HepG2 (cell line): ENCODE data around the gene NOX3. TPM values are rescaled to one million over a fixed set of nuclear protein-coding genes. Genes with fewer than 3 reads are reported as not detected.

Experiments used
- FOXA1 ChIP-seq, 2 experiments: fragments of 450-650 bp in 1 of 2; sonication (generic) in 1 of 2; formaldehyde crosslinking in 1 of 2; IDR thresholded peaks; 2 replicates each; pipeline versions ENCODE4 v1.4.0 to v1.6.1; 2016 to 2020; ENCODE audit warnings: missing genetic modification reagents in 1 of 2
- HDAC6 ChIP-seq: fragments of 200-600 bp; sonication (generic); IDR thresholded peaks from 2 replicates; pipeline ENCODE4 v1.7.0; 2017; ENCODE audit warnings: mild to moderate bottlenecking, antibody characterized with exemption, low read length, low read depth
- HOXD1 ChIP-seq: sonication (generic); formaldehyde crosslinking; IDR thresholded peaks from 2 replicates; pipeline ENCODE4 v1.5.0; 2020; ENCODE audit warnings: missing genetic modification reagents
- ONECUT2 ChIP-seq: sonication (generic); formaldehyde crosslinking; IDR thresholded peaks from 2 replicates; pipeline ENCODE4 v1.4.0; 2020; ENCODE audit warnings: missing genetic modification reagents
- PRMT3 ChIP-seq: sonication (generic); formaldehyde crosslinking; IDR thresholded peaks from 2 replicates; pipeline ENCODE4 v1.8.1; 2022; ENCODE audit warnings: low read depth, mild to moderate bottlenecking, moderate library complexity, missing genetic modification reagents, borderline replicate concordance
- RBM39 ChIP-seq: fragments of 200-400 bp; formaldehyde crosslinking; IDR thresholded peaks from one replicate; pipeline ENCODE4 v1.6.1; 2018; ENCODE audit warnings: antibody characterized with exemption, mild to moderate bottlenecking, low read depth, low read length; ENCODE audit not compliant: poor library complexity, severe bottlenecking
- ZBTB7B ChIP-seq: sonication (generic); formaldehyde crosslinking; IDR thresholded peaks from 2 replicates; pipeline ENCODE4 v1.4.0; 2020; ENCODE audit warnings: missing genetic modification reagents
- ZMYM2 ChIP-seq: sonication (generic); formaldehyde crosslinking; IDR thresholded peaks from 2 replicates; pipeline ENCODE4 v1.8.0; 2022; ENCODE audit warnings: mild to moderate bottlenecking, missing genetic modification reagents
- ZNF570 ChIP-seq: sonication (generic); formaldehyde crosslinking; IDR thresholded peaks from 2 replicates; pipeline ENCODE4 v1.4.0; 2020; ENCODE audit warnings: mild to moderate bottlenecking, missing genetic modification reagents, borderline replicate concordance
- polyA plus RNA-seq, 8 experiments: library from polyadenylated mRNA; depleted of rRNA in 3 of 8; stranded (reverse) in 7 of 8; unstranded in 1 of 8; fragments of >200 nt; fragmentation: Illumina TruSeq in 4 of 8; extraction: Trizol in 4 of 8; gene quantifications; 2 replicates each; pipeline versions ENCODE4 v1.2.1 to v1.2.3, GENCODE V29; 2011 to 2016; ENCODE audit warnings: low read depth in 4 of 8, missing spikeins in 1 of 8, mixed read lengths in 1 of 8; ENCODE audit not compliant: insufficient read depth in 1 of 8
- total RNA-seq, 5 experiments: library from RNA; depleted of rRNA; stranded (reverse); fragments of >200 nt; fragmentation: Illumina TruSeq; extraction: Trizol; gene quantifications; 2 replicates each; pipeline ENCODE4 v1.2.3, GENCODE V29; 2016; ENCODE audit warnings: low read depth in 1 of 5
- TF ChIP-seq, protein P1 (sequence below): sonication (generic); formaldehyde crosslinking; conservative IDR thresholded peaks from 2 replicates; pipeline ENCODE4 v1.4.0; 2020; ENCODE audit warnings: missing genetic modification reagents
- TF ChIP-seq, protein P2 (sequence below): sonication (generic); formaldehyde crosslinking; IDR thresholded peaks from 2 replicates; pipeline ENCODE4 v1.4.0; 2020; ENCODE audit warnings: mild to moderate bottlenecking, missing genetic modification reagents
- TF ChIP-seq, protein P3 (sequence below): sonication (generic); formaldehyde crosslinking; IDR thresholded peaks from 2 replicates; pipeline ENCODE4 v1.4.0; 2020; ENCODE audit warnings: mild to moderate bottlenecking, missing genetic modification reagents
- TF ChIP-seq, protein P4 (sequence below): sonication (generic); formaldehyde crosslinking; IDR thresholded peaks from 2 replicates; pipeline ENCODE4 v1.8.0; 2022; ENCODE audit warnings: missing genetic modification reagents, low read depth, mild to moderate bottlenecking, borderline replicate concordance
- TF ChIP-seq, protein P5 (sequence below): sonication (generic); formaldehyde crosslinking; IDR thresholded peaks from 2 replicates; pipeline ENCODE4 v1.4.0; 2020; ENCODE audit warnings: mild to moderate bottlenecking, missing genetic modification reagents

NOX3 gene
- total and polyA plus RNA-seq, 2 of the 13 experiments (the other 11 are each of a cell fraction or from before 2014, with no cell fraction given): 0.09 to 0.18 TPM

DNA sequence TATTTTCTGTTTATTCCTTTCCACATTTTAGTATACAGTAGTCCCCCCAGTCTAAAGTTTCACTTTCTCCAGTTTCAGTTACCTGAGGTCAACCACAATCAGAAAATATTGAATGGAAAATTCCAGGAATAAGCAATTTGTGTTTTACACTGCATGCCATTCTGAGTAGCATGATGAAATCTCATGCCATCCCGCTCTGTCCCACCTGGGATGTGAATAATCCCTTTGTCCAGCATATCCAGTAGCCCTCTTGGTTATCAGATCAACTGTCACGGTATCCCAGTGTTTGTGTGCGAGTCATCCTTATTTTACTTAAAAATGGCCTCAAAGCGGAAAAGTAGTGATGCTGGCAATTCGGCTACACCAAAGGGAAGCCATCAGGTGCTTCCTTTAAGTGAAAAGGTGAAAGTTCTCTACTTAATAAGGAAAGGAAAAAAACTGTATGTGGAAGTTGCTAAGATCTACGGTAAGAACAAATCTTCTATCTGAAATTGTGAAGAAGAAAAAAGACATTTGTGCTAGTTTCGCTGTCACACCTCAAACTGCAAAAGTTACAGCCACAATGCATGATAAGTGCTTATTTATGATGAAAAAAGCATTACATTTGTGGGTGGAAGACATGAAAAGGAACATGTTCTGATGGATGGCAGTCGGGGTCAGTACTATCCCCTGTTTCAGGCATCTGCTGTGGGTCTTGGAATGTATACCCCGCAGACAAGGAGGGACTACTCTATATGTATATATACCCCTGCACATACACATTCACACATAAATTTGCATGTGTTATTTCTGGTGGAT lies 11.3 kb downstream of the NOX3 start (continued):
- TF ChIP-seq, protein P1, sequence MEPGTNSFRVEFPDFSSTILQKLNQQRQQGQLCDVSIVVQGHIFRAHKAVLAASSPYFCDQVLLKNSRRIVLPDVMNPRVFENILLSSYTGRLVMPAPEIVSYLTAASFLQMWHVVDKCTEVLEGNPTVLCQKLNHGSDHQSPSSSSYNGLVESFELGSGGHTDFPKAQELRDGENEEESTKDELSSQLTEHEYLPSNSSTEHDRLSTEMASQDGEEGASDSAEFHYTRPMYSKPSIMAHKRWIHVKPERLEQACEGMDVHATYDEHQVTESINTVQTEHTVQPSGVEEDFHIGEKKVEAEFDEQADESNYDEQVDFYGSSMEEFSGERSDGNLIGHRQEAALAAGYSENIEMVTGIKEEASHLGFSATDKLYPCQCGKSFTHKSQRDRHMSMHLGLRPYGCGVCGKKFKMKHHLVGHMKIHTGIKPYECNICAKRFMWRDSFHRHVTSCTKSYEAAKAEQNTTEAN: peak; percentile 85; the same call in 1 of the 2 replicates
- TF ChIP-seq HDAC6: no peak
- peak; percentile 70 for TF ChIP-seq ONECUT2 (CRISPR knock-in tag)
- TF ChIP-seq RBM39: no peak
- TF ChIP-seq, protein P2, sequence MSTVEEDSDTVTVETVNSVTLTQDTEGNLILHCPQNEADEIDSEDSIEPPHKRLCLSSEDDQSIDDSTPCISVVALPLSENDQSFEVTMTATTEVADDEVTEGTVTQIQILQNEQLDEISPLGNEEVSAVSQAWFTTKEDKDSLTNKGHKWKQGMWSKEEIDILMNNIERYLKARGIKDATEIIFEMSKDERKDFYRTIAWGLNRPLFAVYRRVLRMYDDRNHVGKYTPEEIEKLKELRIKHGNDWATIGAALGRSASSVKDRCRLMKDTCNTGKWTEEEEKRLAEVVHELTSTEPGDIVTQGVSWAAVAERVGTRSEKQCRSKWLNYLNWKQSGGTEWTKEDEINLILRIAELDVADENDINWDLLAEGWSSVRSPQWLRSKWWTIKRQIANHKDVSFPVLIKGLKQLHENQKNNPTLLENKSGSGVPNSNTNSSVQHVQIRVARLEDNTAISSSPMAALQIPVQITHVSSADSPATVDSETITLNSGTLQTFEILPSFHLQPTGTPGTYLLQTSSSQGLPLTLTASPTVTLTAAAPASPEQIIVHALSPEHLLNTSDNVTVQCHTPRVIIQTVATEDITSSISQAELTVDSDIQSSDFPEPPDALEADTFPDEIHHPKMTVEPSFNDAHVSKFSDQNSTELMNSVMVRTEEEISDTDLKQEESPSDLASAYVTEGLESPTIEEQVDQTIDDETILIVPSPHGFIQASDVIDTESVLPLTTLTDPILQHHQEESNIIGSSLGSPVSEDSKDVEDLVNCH (CRISPR knock-in tag): no peak
- no peak for TF ChIP-seq HOXD1 (CRISPR knock-in tag)
- peak; percentile 84 for TF ChIP-seq ZBTB7B
- TF ChIP-seq ZMYM2 (CRISPR knock-in tag): no peak
- no peak for TF ChIP-seq FOXA1 (IDR thresholded peaks at IDR 0.05)
- TF ChIP-seq FOXA1 (CRISPR knock-in tag; IDR thresholded peaks at IDR 0.05): peak; percentile 60
- TF ChIP-seq, protein P3, sequence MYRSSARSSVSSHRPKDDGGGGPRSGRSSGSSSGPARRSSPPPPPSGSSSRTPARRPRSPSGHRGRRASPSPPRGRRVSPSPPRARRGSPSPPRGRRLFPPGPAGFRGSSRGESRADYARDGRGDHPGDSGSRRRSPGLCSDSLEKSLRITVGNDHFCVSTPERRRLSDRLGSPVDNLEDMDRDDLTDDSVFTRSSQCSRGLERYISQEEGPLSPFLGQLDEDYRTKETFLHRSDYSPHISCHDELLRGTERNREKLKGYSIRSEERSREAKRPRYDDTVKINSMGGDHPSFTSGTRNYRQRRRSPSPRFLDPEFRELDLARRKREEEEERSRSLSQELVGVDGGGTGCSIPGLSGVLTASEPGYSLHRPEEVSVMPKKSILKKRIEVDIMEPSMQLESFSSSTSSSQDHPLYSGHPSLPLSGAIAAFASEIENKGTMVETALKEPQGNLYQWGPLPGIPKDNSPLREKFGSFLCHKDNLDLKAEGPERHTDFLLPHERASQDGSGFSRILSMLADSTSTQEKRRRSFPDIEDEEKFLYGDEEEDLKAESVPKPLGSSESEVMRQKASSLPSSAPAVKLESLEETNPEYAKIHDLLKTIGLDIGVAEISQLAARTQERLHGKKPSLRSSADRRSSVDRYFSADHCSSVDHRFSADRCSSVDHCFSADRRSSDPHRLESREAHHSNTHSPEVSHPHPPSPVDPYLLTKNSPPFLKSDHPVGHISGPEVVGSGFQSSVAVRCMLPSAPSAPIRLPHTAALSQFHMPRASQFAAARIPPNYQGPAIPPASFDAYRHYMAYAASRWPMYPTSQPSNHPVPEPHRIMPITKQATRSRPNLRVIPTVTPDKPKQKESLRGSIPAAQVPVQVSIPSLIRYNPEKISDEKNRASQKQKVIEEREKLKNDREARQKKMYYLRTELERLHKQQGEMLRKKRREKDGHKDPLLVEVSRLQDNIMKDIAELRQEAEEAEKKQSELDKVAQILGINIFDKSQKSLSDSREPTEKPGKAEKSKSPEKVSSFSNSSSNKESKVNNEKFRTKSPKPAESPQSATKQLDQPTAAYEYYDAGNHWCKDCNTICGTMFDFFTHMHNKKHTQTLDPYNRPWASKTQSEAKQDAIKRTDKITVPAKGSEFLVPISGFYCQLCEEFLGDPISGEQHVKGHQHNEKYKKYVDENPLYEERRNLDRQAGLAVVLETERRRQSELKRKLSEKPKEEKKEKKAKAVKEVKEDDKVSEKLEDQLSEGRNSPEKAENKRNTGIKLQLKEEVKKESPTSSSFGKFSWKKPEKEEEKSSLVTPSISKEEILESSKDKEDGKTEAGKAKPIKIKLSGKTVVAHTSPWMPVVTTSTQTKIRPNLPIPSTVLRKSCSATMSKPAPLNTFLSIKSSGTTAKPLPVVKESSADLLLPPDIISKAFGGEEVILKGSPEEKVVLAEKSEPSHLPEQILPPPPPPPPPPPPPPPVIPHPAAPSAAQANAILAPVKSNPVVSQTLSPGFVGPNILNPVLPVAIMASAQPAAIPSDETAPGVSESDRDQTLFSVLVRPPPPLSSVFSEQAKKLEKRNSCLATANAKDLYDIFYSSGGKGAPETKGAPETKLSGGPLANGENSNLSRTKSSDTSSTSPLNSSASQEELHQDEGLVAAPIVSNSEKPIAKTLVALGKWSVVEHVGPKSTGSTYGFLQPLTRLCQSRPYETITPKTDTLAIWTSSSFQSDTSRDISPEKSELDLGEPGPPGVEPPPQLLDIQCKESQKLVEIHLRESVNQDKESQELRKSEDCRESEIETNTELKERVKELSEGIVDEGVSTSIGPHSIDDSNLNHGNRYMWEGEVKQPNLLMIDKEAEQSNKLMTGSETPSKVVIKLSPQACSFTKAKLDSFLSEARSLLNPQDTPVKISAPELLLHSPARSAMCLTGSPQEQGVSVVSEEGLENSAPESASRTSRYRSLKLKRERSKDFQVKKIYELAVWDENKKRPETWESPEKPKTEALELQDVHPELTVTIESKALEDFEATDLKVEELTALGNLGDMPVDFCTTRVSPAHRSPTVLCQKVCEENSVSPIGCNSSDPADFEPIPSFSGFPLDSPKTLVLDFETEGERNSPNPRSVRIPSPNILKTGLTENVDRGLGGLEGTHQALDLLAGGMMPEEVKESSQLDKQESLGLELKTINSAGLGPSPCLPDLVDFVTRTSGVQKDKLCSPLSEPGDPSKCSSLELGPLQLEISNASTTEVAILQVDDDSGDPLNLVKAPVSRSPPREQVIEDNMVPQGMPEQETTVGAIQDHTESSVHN (CRISPR knock-in tag): no peak
- TF ChIP-seq ZNF570 (CRISPR knock-in tag): no peak
- TF ChIP-seq, protein P4, sequence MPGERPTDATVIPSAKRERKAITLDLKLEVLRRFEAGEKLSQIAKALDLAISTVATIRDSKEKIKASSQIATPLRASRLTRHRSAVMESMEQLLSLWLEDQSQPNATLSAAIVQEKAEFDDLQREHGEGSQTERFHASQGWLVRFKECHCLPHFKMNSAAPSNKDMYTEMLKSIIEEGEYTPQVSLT (CRISPR knock-in tag): no peak
- TF ChIP-seq PRMT3 (CRISPR knock-in tag): no peak
- TF ChIP-seq, protein P5, sequence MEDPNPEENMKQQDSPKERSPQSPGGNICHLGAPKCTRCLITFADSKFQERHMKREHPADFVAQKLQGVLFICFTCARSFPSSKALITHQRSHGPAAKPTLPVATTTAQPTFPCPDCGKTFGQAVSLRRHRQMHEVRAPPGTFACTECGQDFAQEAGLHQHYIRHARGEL (CRISPR knock-in tag): no peak
